HG02981 (cell line): Measurements from ENCODE around the gene TRIM4.
"Not testable (repeated sequence)": the region's sequence is repeated elsewhere in the genome, so short reads cannot be mapped to it uniquely, and the experiment has no call there.

Experiments
- ATAC-seq: cut with Tn5 transposase; IDR thresholded peaks from one replicate; pipeline ENCODE4 v1.9.1; 2021; ENCODE audit warnings: mild to moderate bottlenecking, moderate library complexity; ENCODE audit not compliant: unreplicated experiment

TRIM4 gene

DNA sequence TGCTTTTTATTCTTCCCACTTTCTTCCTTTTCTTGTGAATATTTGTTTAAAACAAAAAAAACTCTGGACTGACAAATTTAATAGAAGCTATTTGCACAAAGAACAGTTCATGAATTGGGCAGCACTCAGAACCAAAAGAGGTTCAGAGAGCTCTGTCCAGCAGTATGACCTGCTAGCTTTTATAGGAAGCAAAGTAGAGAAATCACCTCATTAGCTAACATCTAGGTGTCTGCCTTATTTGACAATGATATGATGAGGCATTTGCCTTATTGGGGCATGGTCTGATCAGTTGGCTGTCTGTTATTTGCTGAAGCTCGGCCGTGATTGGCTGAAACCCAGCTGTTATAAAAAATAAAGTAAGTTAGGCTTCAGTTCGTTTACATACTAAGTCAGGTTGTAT is 819 bp upstream of the TRIM4 start:
- ATAC-seq: no peak

DNA sequence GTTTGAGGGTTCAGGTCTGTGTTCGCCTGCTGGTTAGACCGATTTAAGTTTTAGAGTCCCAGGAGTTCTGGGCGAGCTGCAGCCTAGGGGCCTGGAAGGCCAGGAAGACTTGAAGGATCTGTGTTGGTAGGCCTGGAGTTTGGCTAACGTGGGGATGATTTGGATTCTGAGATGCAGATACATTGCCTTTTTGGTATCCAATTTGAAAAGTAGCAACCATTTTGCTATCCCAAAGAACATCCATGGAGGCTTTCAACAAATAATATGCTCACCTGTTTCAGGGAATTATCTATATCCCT is 433 bp upstream of the TRIM4 start:
- ATAC-seq: no peak

DNA sequence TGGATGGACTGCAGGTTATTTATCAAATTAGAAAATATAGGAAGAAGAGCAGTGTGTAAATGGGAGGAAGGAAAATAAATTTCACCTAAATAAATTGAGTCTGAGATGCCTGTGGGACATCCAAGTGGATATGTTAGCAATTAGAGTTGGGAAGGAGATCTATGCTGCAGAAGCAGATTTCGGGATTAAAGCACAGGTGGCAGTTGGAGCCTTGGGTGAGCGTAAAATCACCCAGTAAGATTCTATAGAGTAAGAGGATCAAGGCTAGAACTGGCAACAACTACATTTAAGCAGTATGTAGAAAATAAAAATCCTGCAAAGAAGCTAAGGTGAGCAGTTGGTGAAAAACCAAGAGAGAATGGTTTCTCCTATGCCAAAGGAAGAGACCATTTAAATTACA is 8.4 kb downstream of the TRIM4 start:
- no peak for ATAC-seq

DNA sequence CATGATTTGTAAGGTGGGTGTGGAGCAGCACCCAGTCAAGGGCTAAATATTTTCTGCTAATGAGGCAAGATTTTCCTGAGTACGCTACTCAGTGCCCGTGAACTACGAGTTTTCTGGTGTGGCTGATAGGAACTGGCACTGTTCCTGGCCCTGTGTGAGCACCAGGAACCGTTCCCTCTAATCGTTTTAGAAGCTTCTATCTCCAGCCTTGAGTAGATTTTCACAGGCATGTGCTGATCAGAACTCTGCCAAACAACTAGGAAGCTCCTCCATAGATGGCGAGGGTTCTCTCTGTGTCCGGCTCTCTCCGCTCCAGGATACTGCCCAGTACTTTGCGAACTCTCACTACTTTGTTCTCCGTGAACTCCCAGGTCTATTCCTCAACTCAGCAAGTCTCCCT is 17.7 kb downstream of the TRIM4 start:
- ATAC-seq: no peak

DNA sequence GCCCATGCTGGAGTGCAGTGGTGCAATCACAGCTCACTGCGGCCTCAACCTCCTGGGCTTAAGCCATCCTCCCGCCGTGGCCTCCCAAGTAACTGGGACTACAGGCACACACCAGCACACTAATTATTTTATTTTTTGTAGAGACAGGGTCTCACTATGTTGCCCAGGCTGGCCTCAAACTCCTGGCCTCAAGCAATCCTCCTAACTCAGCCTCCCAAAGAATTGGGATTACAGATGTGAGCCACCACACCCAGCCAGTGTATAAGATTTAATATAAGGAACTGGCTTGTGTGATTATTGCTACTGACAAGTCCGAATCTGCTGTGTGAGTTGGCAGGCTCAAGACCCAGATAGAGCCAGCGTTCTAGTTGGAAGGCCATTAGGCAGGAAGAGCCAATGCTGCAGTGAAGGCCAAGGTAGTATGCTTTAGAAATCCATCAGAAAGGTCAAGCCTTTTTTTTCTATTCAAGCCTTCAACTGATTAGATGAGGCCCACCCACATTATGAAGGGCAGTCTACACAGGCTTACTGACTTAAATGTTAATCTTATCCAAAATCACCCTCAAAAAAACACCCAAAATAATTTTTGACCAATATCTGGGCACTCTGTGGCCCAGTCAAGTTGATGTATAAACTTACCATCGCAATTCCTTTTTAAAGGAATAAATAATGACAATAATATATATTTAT is 19.4 kb downstream of the TRIM4 start:
- no peak for ATAC-seq

DNA sequence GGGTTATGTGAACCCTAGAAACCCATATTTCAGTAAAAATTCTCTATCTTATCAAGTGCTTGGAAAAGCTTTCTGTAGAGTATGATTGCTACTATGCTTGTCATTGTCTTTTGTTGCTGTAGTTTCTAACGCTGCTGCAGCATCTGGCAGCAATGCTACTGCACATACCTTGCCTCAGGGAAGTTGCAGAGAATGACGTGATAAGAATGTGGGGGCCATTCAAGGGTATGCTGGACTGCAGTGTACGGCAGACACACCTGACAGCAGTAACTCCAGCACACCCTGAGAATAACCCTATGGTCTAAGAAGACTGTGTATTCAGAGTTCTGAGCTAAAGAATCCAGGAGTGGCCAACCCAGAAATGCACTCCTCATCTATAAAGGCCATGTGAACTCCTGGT is 20.5 kb downstream of the TRIM4 start:
- no peak for ATAC-seq

DNA sequence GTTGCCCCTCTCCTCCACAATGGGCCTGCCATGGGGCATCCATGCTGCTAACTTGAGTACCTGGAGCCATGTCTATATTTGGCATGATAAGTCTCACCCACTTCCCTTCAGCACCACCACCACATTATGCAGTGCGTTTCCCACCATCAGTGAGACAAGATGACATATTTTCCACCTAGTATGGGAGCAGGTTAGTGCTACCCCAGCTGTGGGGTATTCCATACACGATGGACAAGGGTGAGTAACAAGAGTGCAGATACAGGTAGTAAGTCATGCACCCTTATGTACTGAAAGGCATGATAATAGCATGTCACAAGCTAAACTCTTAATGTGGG is 21.3 kb downstream of the TRIM4 start:
- no peak for ATAC-seq

DNA sequence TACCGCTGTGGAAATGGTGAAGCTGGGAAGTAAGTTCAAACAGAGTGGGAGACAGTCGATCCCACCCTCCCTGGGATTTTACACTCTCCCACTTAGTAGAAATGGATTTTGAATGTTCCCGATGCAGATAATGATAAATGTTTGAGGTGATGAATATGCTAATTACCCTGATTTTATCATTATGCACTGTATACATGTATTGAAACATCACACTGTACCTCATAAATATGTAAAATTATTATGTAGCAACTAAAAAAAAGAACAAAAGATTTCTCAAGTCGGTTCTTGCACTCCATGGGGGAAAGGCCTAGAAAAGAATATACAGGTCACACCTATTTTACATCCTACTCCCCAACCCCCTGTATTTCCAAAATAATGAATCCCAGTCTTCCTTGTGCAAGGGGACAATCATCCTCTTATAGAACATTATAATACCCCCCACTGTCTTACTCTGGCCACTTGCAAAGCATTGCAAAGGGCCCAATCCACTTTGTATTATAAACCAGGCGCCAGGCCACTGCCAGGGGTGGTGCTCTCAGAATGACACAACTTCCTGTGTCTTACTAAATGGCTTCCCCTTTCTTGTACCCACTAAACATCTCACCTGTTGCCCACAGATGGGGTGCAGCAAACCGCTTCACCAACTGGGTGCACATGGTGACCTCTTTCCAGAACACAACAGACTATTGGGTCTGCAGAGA is 21.9 kb downstream of the TRIM4 start:
- ATAC-seq: no peak

DNA sequence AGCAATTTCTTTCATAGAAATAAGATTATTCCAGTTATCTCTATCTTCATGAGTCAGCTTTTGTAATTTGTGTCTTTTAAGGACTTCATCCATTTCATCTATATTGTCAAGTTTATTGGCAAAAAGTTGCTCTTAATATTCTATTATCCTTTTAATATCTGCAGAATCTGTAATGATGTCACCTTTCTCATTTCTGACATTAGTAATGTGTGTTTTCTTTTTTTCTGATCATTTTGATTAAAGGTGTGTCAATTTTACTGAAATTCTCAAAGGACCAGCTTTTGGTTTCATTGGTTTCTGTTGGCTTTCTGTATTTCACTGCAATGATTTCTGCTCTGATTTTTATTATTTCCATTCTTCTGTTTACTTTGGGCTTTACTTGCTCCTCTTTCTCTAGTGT is 24.6 kb downstream of the TRIM4 start:
- ATAC-seq: no peak

DNA sequence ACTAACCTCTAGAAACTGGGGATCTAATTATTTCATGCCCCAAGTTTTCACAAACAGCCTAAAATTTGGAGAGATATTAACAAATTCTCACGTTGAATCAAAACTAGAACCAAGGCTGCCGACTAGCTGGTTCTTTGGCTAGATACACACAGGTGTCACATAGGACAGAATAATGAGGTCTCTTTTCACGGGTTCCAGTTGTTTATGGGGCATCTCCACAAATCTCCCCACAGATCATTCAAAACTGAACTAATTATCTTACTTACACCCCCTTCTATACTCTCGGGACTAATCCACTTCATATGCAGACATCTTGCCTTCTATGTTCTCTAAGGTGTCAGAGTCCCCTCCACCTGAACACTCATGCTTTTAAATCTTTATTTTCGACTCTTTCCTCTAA is 26.1 kb downstream of the TRIM4 start:
- no peak for ATAC-seq

DNA sequence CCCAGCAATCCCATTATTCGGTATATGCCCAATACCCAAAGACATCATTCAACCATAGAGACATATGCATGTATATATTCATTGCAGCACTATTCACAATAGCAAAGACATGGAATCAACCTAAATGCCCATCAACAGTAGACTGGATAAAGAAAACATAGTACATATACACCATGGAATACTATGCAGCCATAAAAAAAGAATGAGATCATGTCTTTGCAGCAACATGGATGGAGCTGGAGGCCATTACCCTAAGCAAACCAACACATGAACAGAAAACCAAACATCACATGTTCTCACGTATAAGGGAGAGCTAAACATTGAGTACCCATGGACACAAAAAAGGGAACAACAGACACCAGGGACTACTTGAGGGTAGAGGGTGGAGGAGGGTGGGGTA is 29.0 kb downstream of the TRIM4 start:
- not testable (repeated sequence) for ATAC-seq

DNA sequence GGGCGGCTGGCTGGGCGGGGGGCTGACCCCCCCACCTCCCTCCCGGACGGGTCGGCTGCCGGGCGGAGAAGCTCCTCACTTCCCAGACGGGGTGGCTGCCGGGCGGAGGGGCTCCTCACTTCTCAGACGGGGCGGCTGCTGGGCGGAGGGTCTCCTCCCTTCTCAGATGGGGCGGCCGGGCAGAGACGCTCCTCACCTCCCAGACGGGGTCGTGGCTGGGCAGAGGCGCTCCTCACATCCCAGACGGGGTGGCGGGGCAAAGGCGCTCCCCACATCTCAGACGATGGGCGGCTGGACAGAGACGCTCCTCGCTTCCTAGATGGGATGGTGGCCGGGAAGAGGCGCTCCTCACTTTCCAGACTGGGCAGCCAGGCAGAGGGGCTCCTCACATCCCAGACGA is 31.0 kb downstream of the TRIM4 start:
- not testable (repeated sequence) for ATAC-seq

DNA sequence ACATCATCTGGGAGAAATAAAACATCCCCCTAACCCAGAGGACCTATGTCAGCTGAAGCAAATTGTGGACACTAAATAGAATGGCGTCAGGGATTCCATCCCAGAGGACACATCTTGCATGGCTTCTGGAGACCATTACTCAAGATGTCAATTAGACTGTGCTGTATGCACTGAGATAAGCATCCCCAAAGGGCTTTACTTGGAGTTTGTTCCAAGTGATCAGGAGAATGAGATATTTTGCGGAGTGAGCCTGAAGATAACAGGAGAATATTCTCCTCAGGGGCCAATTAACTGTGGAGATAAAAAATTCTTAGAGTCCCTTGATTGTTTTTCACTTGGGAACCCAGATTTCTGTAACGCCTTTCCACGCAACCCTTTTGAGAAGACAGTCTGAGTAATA is 38.0 kb downstream of the TRIM4 start:
- no peak for ATAC-seq

DNA sequence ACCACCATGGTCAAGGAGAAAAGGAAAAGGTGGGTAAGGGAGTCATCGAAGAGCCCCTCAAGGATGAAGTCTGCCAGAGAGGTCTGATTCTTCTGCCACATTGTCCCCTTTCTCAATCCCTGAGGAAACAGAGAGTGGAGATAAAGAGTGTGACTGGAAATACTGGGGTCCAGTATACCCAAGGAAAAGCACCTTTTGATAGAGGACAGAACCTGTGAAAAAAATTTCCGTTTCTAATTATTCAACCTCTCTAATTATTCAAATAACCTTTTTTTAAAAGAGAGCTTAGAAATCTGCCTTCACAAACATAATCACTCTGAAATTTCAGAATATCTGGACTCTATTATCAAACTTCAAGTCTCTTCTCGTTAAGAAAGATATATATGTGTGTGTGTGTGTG is 42.4 kb downstream of the TRIM4 start, which contains the start of gene OR2AE1:
OR2AE1 (minus strand) TSS at position 101 of the 400 bp plus-strand sequence; CDS start at position 101, 0 bp downstream.
- no peak for ATAC-seq

DNA sequence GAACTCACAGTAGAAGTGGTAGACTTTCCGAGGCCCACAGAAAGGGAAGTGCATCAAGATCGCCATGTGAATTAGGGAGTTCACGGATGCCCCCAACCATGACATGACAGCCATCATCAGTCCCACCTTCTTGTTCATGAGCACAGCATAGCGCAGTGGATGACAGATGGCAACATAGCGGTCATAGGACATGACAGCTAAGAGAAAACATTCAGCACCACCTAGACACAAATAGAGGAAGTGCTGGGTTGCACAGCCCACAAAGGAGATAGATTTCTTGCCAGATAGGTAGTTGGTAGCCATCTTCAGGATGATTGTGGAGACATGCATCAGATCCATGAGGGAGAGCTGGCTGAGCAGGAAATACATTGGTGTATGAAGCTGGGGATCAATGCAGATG is 42.8 kb downstream of the TRIM4 start:
- no peak for ATAC-seq

DNA sequence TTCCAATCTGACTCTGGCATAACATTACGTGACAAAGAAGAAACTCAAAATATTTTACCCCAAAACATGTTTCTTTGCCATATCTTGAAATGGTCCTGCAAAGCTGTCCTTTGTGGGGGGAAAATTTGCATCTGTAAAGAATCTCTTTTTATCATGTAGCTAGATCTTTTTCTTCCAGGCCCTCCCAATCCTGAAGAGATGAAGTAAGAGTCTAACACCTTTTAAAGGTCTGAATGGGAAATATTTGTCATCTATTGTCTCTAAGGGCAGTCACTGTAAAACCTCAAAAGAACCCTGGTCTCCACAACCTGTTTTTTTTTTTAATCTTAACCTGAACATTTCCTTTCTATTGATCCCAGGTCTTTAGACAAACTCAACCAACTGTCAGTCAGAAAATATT is 51.1 kb downstream of the TRIM4 start:
- no peak for ATAC-seq

DNA sequence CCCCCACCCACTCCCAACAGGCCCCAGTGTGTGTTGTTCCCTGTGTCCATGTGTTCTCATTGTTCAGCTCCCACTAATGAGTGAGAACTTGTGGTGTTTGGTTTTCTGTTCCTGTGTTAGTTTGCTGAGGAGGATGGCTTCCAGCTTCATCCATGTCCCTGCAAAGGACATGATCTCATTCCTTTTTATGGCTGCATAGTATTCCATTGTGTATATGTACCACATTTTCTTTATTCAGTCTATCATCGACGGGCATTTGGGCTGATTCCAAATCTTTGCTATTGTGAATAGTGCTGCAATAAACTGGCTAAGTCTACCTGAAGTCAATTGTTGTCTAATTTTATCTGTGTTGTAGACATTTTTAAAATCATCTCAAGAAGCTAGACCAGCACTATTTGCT is 51.9 kb downstream of the TRIM4 start:
- ATAC-seq: not testable (repeated sequence)

DNA sequence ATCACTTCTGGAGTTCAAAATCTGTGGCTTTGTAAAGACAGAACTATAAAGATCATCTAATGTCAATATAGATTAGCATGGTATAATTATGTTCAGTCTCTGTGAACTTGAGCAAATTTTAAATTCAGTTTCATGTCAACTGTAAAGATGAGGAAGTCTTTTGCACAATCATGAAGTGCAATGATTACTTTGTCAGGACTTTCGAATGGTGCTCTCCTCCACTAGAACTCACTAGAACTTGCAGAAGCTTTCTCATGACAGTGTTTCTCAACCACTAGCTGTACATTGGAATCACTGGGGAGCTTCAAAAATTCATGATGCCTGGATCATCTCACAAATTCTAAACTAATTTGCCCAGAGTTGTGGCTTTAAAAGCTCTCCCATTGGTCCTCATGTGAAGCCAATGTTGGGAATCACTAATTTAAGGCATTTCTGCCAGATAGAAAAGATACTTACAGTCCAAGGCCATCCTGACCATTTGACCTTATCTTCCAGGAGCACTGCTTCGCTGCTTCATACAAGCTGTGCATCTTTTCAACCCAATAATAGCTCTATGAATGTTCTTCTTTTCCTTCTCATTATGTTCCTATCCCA is 55.4 kb downstream of the TRIM4 start:
- ATAC-seq: no peak

DNA sequence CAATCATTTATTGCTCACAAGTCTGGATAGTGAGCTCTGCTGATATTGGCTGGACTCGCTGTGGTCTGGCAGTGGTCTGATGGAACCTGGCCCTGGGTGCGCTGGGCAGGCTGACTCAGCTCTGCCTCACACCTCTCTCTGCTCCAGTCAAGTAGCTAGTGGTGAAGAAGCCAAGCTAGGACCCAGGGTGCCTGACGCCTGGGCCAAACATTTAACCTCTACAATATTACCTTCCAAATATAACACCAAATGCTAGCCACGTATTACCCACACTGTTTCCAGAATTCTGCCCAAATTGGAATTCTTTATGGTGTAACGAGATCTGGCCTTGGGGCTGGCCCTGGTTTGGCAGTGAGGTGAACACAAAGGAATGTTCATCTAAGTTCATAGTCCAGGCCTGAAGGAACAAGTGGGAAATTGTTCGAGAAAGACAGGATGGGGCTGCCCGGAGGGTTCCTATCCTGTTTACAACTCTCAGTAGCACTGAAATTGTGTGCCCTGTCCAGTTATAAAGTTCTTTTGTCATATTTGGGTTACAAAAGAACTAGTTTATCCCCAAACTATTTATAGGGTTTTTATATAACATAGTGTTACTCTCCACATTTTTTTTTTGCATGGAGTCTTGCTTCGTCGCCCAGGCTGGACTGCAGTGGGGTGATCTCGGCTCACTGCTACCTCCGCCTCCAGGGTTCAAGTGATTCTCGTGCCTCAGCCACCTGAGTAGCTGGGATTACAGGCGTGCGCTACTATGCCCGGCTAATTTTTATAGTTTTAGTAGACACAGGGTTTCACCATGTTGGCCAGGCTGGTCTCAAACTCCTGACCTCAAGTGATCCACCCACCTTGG is 58.8 kb downstream of the TRIM4 start:
- no peak for ATAC-seq

DNA sequence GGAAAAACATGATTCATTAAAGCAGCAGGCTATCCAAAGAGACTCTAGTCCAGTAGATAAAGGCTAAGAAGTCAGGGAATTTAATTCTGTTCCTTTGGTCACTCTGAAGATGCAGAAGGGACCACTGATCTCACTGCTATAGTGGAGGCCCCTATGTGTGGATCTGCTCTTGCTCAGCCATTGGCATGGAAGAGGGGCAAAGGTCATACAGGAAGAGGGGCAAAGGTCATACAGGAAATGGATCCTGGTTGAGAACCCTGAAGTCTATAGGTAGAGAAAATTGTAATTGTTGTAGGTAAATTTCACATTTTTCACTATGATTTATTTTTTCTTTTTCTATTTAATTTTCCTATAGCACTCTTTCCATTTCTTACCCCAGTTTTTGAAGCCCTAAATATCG is 64.1 kb downstream of the TRIM4 start:
- ATAC-seq: no peak

DNA sequence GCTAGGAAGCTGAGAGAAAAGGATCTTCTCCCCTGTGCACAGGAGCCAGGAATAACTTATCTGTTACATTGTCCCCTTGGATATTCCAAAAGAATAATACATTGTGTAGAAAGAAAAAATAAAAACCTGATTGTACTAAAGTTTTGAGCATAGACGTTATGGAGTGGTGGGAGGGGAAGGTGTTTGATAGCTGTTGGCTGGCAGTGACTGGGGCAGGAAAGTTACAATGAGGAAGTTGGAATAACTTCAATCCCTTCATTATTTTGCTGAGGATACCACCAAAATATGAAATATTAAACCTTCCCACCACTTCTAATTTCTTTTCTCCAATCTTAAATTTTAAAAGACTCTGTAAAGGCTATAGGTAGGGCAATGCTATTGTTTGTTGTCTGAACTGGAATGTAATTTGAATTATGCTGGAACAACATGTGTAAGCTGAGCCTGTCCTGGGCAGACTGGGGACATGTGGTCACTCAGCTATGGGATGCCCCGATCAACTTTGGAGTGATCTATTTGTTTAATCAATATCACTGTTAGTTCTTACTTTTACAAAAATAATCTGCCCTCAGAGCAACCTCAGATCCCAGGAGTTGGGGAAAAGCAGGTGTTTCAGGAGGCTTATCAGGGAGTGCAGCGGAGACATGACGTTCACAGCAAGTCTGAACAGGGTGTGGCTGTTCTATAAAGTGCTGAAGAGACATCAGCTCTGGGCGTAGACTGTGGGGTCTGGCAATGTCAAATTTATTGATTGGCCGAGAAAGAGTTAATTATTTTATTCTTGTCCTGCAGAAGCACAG is 70.7 kb downstream of the TRIM4 start:
- ATAC-seq: no peak
